GM23248 (cell line): ENCODE results near the gene ADAM15.

Source experiments
- EZH2 ChIP-seq: fragments of 200-600 bp; sonication (generic); IDR thresholded peaks from 2 replicates; pipeline ENCODE4 v1.6.1; 2018; ENCODE audit warnings: antibody characterized with exemption, mild to moderate bottlenecking; ENCODE audit not compliant: insufficient read depth, poor library complexity, severe bottlenecking
- EZH2phosphoT487 ChIP-seq: fragments of 200-600 bp; sonication (generic); IDR thresholded peaks from 2 replicates; pipeline ENCODE4 v1.6.1; 2018; ENCODE audit warnings: antibody characterized with exemption, moderate library complexity, mild to moderate bottlenecking, low read depth; ENCODE audit not compliant: insufficient read depth

DNA sequence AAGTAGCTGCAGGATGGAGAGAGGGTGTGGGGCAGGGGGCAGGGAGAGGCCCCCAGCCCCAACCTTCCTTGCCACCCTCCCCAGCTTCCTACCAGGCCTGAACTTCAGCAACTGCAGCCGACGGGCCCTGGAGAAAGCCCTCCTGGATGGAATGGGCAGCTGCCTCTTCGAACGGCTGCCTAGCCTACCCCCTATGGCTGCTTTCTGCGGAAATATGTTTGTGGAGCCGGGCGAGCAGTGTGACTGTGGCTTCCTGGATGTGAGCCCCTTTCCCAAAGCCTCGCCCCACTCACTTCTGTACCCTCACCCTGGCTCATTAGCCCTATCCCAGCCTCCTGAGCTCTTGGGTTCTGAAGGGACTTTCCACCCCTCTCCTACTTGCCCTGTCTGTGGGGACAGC, 6.0 kb downstream of the ADAM15 start:
- TF ChIP-seq EZH2 (no peak), EZH2phosphoT487 (no peak)
